PFSK-1 (cell line): ENCODE measurements around the gene DOCK4.

Experiments used
- FOXP2 ChIP-seq: optimal IDR thresholded peaks from 2 replicates; pipeline ENCODE3; 2011; ENCODE audit warnings: borderline replicate concordance, control low read depth, inconsistent platforms; ENCODE audit not compliant: insufficient read depth; ENCODE audit errors: extremely low read length, extremely low read depth
- POLR2AphosphoS5 ChIP-seq: IDR thresholded peaks from 2 replicates; pipeline ENCODE4 v1.6.1; 2012; ENCODE audit warnings: low read depth, mild to moderate bottlenecking, control low read depth, low read length, moderate library complexity
- REST ChIP-seq, 2 experiments: IDR thresholded peaks; 2 replicates each; pipeline versions ENCODE4 v1.6.1 to v1.8.0; 2011 to 2012; ENCODE audit warnings: low read depth in 2 of 2, low read length in 2 of 2, control low read depth in 1 of 2, inconsistent platforms in 1 of 2, mild to moderate bottlenecking in 1 of 2, moderate library complexity in 1 of 2; ENCODE audit not compliant: insufficient read depth in 1 of 2
- SIN3A ChIP-seq: IDR thresholded peaks from 2 replicates; pipeline ENCODE4 v1.6.1; 2012; ENCODE audit warnings: mild to moderate bottlenecking, low read length, moderate library complexity, borderline replicate concordance; ENCODE audit not compliant: insufficient read depth
- TAF1 ChIP-seq: IDR thresholded peaks from 2 replicates; pipeline ENCODE4 v1.6.1; 2012; ENCODE audit warnings: low read length, control low read depth, borderline replicate concordance; ENCODE audit not compliant: insufficient read depth

DOCK4 gene

DNA sequence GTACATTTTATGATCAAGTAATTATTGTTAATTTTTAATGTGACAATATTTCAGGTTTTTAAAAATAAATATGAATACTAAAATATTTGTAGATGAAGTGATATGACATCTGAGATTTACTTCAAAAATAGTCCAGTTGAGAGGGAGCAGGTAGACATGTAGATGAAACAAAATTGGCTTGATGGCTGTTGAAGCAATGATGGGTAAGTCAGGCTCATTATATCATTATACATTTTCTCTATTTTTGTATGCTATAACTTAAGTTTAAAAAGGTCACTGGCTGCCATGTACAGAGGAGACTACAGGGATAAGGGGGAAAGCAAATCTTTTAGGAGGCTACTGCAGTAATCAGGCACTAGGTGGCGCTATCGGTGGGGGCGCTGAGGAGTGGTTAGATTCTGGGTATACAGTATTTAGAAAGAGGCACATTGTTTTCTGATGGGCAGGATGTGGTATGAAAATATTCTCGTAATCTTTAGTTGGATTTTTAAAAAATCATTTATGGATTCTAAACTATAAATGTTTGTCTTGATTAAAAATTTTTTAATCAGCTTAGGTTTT lies 454.1 kb downstream of the DOCK4 start:
- TF ChIP-seq POLR2AphosphoS5 (no peak), TAF1 (no peak), SIN3A (no peak), REST (IDR thresholded peaks at IDR 0.05; ENCODE audit: insufficient read depth in 1 of 2, low read depth in 2 of 2, low read length in 2 of 2) (no peak)

DNA sequence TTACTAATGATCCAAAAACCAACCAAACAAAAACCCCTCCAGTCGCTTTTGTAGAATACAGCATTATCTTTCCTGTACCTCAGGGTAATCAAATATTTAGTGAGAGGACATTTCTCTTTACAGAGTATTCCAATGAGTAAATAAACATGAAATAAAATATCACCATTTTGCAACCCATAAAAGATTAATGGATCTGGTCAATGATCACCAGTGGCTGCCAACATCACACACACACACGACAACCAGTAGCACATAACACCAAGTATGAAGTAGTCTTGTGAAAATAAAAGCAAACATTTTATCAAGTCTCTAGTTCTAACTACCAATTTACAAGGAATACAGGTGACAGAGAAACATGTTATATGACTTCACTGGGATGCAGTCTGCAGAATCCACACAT lies 455.3 kb downstream of the DOCK4 start:
- TF ChIP-seq TAF1 = no peak
- no peak for TF ChIP-seq POLR2AphosphoS5
- no peak for TF ChIP-seq FOXP2
- no peak for TF ChIP-seq REST (IDR thresholded peaks at IDR 0.05; ENCODE audit: insufficient read depth in 1 of 2, low read depth in 2 of 2, low read length in 2 of 2)
- TF ChIP-seq SIN3A = no peak

GRCh38 chr7:111750228-111750627 lies 456.0 kb downstream of the DOCK4 start:
- TF ChIP-seq FOXP2 (no peak), POLR2AphosphoS5 (no peak), SIN3A (no peak), REST (IDR thresholded peaks at IDR 0.05; ENCODE audit: insufficient read depth in 1 of 2, low read depth in 2 of 2, low read length in 2 of 2) (no peak), TAF1 (no peak)

DNA sequence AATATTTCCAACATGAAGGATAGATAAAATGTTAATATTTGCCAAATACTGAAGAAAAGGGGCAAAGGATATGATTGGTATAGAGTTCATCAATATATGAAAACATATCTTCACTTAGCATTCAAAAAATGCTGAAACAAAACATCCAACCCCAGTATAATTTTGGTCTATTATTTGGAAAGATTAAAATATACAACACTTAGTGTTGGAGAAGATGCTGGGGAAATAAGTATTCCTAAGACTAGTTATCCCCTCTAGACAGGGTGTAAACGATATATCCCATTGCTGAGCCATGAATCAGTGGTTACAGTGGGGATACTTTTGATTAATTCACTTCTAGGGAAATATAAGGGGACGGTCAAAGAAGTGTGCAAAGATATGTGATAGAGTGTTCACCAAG lies 456.6 kb downstream of the DOCK4 start:
- TF ChIP-seq TAF1 (no peak), POLR2AphosphoS5 (no peak), FOXP2 (no peak), REST (IDR thresholded peaks at IDR 0.05; ENCODE audit: insufficient read depth in 1 of 2, low read depth in 2 of 2, low read length in 2 of 2) (no peak), SIN3A (no peak)

DNA sequence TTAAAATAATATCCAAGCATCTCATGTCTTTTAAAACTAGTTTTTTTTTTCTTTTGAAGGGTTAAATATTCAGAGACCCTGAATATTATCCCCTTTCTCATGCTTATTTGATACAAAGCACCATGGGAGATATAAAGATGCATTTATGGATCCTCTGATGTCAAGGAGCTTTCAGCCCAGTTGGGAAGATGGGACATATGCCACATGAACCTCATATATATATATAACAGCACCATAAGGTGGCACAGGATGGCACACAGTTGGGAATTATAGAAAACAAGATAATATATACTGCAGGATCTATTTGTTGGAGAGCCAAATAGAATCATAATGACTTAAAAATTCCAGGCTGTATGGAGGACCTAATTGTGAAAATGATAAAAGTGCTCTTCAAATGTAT lies 458.5 kb downstream of the DOCK4 start:
- TF ChIP-seq SIN3A (no peak), TAF1 (no peak), FOXP2 (no peak), POLR2AphosphoS5 (no peak), REST (IDR thresholded peaks at IDR 0.05; ENCODE audit: insufficient read depth in 1 of 2, low read depth in 2 of 2, low read length in 2 of 2) (no peak)
